ENCODE measurements around the gene BLOC1S3. TPM values are rescaled to one million over a fixed set of nuclear protein-coding genes. Genes with fewer than 3 reads are reported as not detected.

Gene BLOC1S3
- 6.2 TPM for polyA plus RNA-seq (2013, experiment 1 of 4)
- 4.6 TPM for polyA plus RNA-seq (2013, experiment 2 of 4)
- 4.5 TPM for polyA plus RNA-seq (2013, experiment 3 of 4)
- polyA plus RNA-seq (2013, experiment 4 of 4): 3.9 TPM

DNA sequence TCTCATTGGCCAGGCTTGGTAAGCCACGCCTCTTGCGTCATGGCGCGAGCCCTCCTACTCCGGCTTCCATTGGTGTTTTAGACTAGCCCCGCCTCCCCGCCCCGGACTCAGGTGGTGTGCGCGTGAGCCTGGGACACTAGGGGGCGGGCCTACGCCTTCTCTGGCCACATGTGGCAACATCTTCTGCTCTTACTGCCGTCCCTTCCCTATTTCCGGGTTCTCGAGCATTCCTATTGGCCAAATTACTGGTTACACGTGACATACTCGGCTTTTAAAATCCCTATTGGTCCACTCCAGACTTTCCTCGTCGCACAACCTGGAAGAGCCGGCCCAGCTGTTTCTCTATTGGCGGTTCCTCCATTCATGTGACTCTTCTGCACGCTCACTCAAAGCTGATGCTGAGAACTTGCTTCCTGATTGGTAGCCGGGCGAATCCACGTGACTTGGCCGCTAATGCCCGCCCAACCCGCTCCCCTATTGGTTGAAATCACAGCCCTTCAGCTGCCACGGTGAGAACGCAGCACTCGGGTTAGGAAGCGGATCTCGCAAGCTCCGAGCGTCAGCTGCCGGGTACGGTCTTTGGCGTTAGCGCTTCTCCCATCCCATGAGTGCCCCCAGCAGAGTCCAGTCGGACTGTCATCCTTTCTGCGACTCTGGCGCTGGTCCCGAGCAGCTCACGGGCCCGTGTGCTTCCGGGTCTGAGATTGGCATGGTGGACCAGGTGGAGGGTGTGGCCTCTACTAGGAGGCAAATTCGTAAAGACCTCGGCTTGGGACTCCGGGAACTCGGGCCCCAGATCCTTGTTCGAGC, at the start of gene BLOC1S3:
BLOC1S3 (plus strand) TSS at position 523 of the 810 bp plus-strand sequence. CDS start 513 bp downstream, outside the sequence.
- H3K27me3 ChIP-seq (ENCODE audit: control insufficient read depth, insufficient read depth, low read length, poor library complexity, severe bottlenecking): peaks cover 9% of the 10 kb centered on the region
- peak within 1 kb of the TSS; percentile 87 for H3K4me3 ChIP-seq (ENCODE audit: insufficient read depth, low read depth, low read length)
- H3K9me3 ChIP-seq (ENCODE audit: control insufficient read depth, low read length): no peaks in the 10 kb centered on the region
- H3K4me1 ChIP-seq (ENCODE audit: control insufficient read depth, insufficient read depth, low read length): peaks cover 6% of the 10 kb centered on the region
- H3K36me3 ChIP-seq (ENCODE audit: control insufficient read depth, insufficient read depth, low read length): no peaks in the 10 kb centered on the region
- WGBS, 2 experiments: 0% methylated on average over 51 of the region's 51 CpGs
- H3K27ac ChIP-seq (ENCODE audit: insufficient read depth, low read depth, low read length, poor library complexity, severe bottlenecking): peak within 1 kb of the TSS; percentile 41

DNA sequence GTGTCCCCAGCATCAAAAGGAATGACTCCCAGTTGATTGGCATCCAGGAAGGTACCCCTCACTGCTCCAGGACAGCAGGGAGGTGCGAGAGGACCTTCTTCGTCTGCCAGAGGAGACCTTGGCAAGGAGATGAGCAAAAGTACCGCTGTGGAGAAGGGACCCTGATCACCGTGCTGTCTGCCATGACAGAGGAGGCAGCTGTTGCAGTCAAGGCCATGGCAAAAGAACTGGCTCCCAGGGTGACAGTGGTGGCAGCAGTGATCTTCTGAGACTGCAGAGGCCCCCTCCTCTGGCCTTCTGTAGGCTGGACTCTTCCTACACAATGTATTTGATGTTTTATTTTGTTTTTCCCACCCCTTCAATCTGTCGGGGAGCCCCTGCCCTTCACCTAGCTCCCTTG, 49.8 kb upstream of the BLOC1S3 start:
- peaks cover 8% of the 10 kb centered on the region for H3K4me1 ChIP-seq (ENCODE audit: control insufficient read depth, insufficient read depth, low read length)
- H3K9me3 ChIP-seq (ENCODE audit: control insufficient read depth, low read length): no peaks in the 10 kb centered on the region
- no peaks in the 10 kb centered on the region for H3K27me3 ChIP-seq (ENCODE audit: control insufficient read depth, insufficient read depth, low read length, poor library complexity, severe bottlenecking)
- no peak overlapping the region for H3K4me3 ChIP-seq (ENCODE audit: insufficient read depth, low read depth, low read length)
- no peak overlapping the region for H3K27ac ChIP-seq (ENCODE audit: insufficient read depth, low read depth, low read length, poor library complexity, severe bottlenecking)
- H3K36me3 ChIP-seq (ENCODE audit: control insufficient read depth, insufficient read depth, low read length): no peaks in the 10 kb centered on the region
- 92 to 97% methylated on average over 5 of the region's 5 CpGs for WGBS, 2 experiments

- no peak overlapping the region for H3K4me3 ChIP-seq (ENCODE audit: insufficient read depth, low read depth, low read length)
- H3K4me1 ChIP-seq (ENCODE audit: control insufficient read depth, insufficient read depth, low read length): peaks cover 8% of the 10 kb centered on the region
- H3K9me3 ChIP-seq (ENCODE audit: control insufficient read depth, low read length): no peaks in the 10 kb centered on the region
- H3K36me3 ChIP-seq (ENCODE audit: control insufficient read depth, insufficient read depth, low read length): no peaks in the 10 kb centered on the region
- H3K27me3 ChIP-seq (ENCODE audit: control insufficient read depth, insufficient read depth, low read length, poor library complexity, severe bottlenecking): no peaks in the 10 kb centered on the region
- WGBS, 2 experiments: 92% methylated on average over 13 of the region's 13 CpGs
- H3K27ac ChIP-seq (ENCODE audit: insufficient read depth, low read depth, low read length, poor library complexity, severe bottlenecking): no peak overlapping the region
Observed at GRCh38 chr19:45130236-45130635, 48.3 kb upstream of the BLOC1S3 start.

DNA sequence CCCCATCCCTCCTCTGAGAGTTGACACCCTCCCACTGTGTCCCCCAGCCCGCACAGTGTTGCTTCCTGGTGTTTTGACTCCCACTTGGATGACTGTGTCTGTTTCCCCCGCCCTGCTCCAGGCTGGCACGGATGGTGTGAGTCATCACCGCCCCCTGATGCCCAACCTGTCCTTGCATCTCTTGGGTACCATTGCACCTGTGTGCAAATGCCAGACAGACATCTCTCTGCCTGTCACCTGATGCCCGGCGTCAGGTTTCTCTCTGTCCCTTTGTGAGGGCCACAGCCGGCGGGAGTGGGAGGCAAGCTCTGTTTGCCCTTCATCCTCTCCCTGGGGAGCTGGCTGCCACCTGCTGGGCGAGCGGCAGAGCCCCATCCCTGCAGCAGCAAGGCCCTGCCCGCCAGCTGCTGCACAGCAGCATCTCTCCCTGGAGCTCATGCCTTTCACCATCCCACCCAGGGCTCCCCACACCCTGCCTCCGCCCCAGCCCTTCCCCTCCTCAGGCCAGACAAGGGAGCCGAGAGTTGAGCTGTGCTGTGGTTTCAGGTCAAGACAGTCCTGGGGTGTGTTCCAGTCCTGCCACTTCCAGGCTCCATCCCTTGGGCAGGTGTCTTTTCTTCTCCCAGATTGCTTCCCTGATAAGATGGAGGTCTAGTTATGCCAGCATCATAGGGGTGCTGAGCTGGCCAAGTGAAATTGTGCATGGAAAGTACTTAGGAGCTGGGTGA, 47.5 kb upstream of the BLOC1S3 start:
- Histone ChIP-seq H3K4me3 (ENCODE audit: insufficient read depth, low read depth, low read length) (no peak overlapping the region), H3K27me3 (ENCODE audit: control insufficient read depth, insufficient read depth, low read length, poor library complexity, severe bottlenecking) (no peaks in the 10 kb centered on the region), H3K27ac (ENCODE audit: insufficient read depth, low read depth, low read length, poor library complexity, severe bottlenecking) (no peak overlapping the region), H3K4me1 (ENCODE audit: control insufficient read depth, insufficient read depth, low read length) (peaks cover 8% of the 10 kb centered on the region), H3K36me3 (ENCODE audit: control insufficient read depth, insufficient read depth, low read length) (no peaks in the 10 kb centered on the region), H3K9me3 (ENCODE audit: control insufficient read depth, low read length) (no peaks in the 10 kb centered on the region)
- 45 to 46% methylated on average over 13 of the region's 13 CpGs for WGBS, 2 experiments

DNA sequence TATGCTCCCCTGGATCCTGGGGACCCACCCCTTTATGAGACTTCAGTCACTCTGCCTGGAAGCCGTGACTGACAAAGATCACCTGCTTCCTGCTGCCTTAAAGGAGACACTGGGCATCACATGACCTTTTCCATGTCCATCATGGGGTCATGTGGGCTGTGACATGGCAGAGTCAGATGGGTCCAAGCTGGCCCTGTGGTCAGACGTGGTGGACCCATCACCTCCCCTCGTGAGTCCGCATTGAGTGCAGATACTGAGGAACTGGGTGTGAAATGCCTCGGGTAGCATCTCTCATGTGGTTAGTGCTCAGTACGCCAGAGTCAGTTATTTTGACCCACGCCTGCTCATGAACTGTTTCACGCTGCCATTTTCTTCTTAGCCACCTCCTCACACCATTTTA, 44.9 kb upstream of the BLOC1S3 start:
- H3K4me1 ChIP-seq (ENCODE audit: control insufficient read depth, insufficient read depth, low read length): peaks cover 8% of the 10 kb centered on the region
- no peaks in the 10 kb centered on the region for H3K9me3 ChIP-seq (ENCODE audit: control insufficient read depth, low read length)
- no peaks in the 10 kb centered on the region for H3K27me3 ChIP-seq (ENCODE audit: control insufficient read depth, insufficient read depth, low read length, poor library complexity, severe bottlenecking)
- no peaks in the 10 kb centered on the region for H3K36me3 ChIP-seq (ENCODE audit: control insufficient read depth, insufficient read depth, low read length)
- 94 to 95% methylated on average over 8 of the region's 8 CpGs for WGBS, 2 experiments
- H3K27ac ChIP-seq (ENCODE audit: insufficient read depth, low read depth, low read length, poor library complexity, severe bottlenecking): no peak overlapping the region
- no peak overlapping the region for H3K4me3 ChIP-seq (ENCODE audit: insufficient read depth, low read depth, low read length)

DNA sequence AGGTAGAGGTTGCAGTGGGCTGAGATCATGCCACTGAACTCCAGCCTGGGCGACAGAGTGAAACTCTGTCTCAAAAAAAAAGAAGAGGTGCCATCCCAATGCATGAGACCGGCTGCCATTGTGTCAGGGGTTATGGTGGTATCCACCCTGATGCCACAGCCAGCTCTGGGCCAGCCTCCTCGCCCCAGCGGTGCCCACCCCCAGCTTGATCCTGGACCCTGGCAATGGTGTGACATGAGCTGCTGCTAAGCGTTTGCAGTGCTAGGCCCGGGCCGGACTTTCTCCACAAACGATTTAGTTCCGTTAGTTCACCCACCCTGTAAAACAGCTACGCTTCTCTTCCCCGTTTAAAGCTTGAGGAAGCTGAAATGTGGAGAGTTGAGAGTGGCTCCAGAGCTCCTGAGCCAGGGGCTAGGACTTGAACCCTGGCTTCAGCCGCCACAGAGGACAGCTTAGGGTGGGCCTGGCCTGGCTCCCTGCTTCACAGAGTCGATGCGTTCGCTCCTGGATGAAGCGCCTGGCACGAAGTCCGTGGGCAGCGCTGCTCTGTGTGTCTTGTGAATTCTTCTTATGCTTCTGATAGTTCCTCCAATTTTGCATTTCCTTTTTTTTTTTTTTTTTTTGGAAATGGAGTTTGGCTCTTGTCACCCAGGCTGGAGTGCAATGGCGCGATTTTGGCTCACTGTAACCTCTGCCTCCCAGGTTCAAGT, 43.3 kb upstream of the BLOC1S3 start:
- H3K27me3 ChIP-seq (ENCODE audit: control insufficient read depth, insufficient read depth, low read length, poor library complexity, severe bottlenecking): no peaks in the 10 kb centered on the region
- H3K27ac ChIP-seq (ENCODE audit: insufficient read depth, low read depth, low read length, poor library complexity, severe bottlenecking): no peak overlapping the region
- 96% methylated on average over 21 of the region's 21 CpGs for WGBS, 2 experiments
- no peaks in the 10 kb centered on the region for H3K36me3 ChIP-seq (ENCODE audit: control insufficient read depth, insufficient read depth, low read length)
- no peaks in the 10 kb centered on the region for H3K9me3 ChIP-seq (ENCODE audit: control insufficient read depth, low read length)
- H3K4me1 ChIP-seq (ENCODE audit: control insufficient read depth, insufficient read depth, low read length): peaks cover 8% of the 10 kb centered on the region
- no peak overlapping the region for H3K4me3 ChIP-seq (ENCODE audit: insufficient read depth, low read depth, low read length)

GRCh38 chr19:45136507-45137178, 41.9 kb upstream of the BLOC1S3 start:
- Histone ChIP-seq H3K9me3 (ENCODE audit: control insufficient read depth, low read length) (no peaks in the 10 kb centered on the region), H3K36me3 (ENCODE audit: control insufficient read depth, insufficient read depth, low read length) (no peaks in the 10 kb centered on the region), H3K27ac (ENCODE audit: insufficient read depth, low read depth, low read length, poor library complexity, severe bottlenecking) (no peak overlapping the region), H3K4me1 (ENCODE audit: control insufficient read depth, insufficient read depth, low read length) (no peaks in the 10 kb centered on the region), H3K27me3 (ENCODE audit: control insufficient read depth, insufficient read depth, low read length, poor library complexity, severe bottlenecking) (no peaks in the 10 kb centered on the region), H3K4me3 (ENCODE audit: insufficient read depth, low read depth, low read length) (no peak overlapping the region)
- 88 to 89% methylated on average over 12 of the region's 12 CpGs for WGBS, 2 experiments

GRCh38 chr19:45137179-45137761, 41.3 kb upstream of the BLOC1S3 start:
- Histone ChIP-seq H3K27me3 (ENCODE audit: control insufficient read depth, insufficient read depth, low read length, poor library complexity, severe bottlenecking) (no peaks in the 10 kb centered on the region), H3K27ac (ENCODE audit: insufficient read depth, low read depth, low read length, poor library complexity, severe bottlenecking) (peak overlapping the region; percentile 54), H3K4me3 (ENCODE audit: insufficient read depth, low read depth, low read length) (no peak overlapping the region), H3K9me3 (ENCODE audit: control insufficient read depth, low read length) (no peaks in the 10 kb centered on the region), H3K36me3 (ENCODE audit: control insufficient read depth, insufficient read depth, low read length) (peaks cover 3% of the 10 kb centered on the region), H3K4me1 (ENCODE audit: control insufficient read depth, insufficient read depth, low read length) (no peaks in the 10 kb centered on the region)
- WGBS, 2 experiments: 91 to 93% methylated on average over 17 of the region's 17 CpGs

- H3K4me3 ChIP-seq (ENCODE audit: insufficient read depth, low read depth, low read length): no peak overlapping the region
- no peaks in the 10 kb centered on the region for H3K27me3 ChIP-seq (ENCODE audit: control insufficient read depth, insufficient read depth, low read length, poor library complexity, severe bottlenecking)
- H3K4me1 ChIP-seq (ENCODE audit: control insufficient read depth, insufficient read depth, low read length): no peaks in the 10 kb centered on the region
- H3K9me3 ChIP-seq (ENCODE audit: control insufficient read depth, low read length): no peaks in the 10 kb centered on the region
- 86 to 87% methylated on average over 11 of the region's 11 CpGs for WGBS, 2 experiments
- peaks cover 14% of the 10 kb centered on the region for H3K36me3 ChIP-seq (ENCODE audit: control insufficient read depth, insufficient read depth, low read length)
- no peak overlapping the region for H3K27ac ChIP-seq (ENCODE audit: insufficient read depth, low read depth, low read length, poor library complexity, severe bottlenecking)
Observed at GRCh38 chr19:45138303-45138751, 40.3 kb upstream of the BLOC1S3 start.
